ENCODE measurements around the gene CTH.
"Not testable (repeated sequence)": the region's sequence is repeated elsewhere in the genome, so short reads cannot be mapped to it uniquely, and the experiment has no call there.

GRCh38 chr1:70477905-70478304 is 66.8 kb downstream of the CTH start:
- not testable (repeated sequence) for TF ChIP-seq POLR2A (IDR thresholded peaks at IDR 0.05; ENCODE audit: low read depth, low read length); TAF1 (IDR thresholded peaks at IDR 0.05; ENCODE audit: borderline replicate concordance, low read depth, low read length); POLR2AphosphoS5 (IDR thresholded peaks at IDR 0.05; ENCODE audit: low read depth, low read length)

Measured in GM12892 (cell line).